Retinal pigment epithelial cell (primary cell): Measurements from ENCODE around the gene TPM3.

ENCODE experiments used
- DNase-seq: peaks from one replicate; pipeline ENCODE4 v3.0.0-alpha.2; 2010; ENCODE audit warnings: low read depth
- H3K4me3 ChIP-seq: 2 replicates; pipeline ENCODE4 v1.5.1; 2011; ENCODE audit warnings: mild to moderate bottlenecking, low read length, control low read depth, moderate library complexity
- CTCF ChIP-seq: conservative IDR thresholded peaks from 2 replicates; pipeline ENCODE4 v1.5.1; 2011; ENCODE audit warnings: low read depth, low read length, control low read depth, inconsistent platforms

TPM3 gene

GRCh38 chr1:154225370-154225769 is 33.5 kb upstream of the TPM3 start:
- no peak for DNase-seq
- no peak for TF ChIP-seq CTCF
- no peak overlapping the region for H3K4me3 ChIP-seq

GRCh38 chr1:154223621-154224020 is 31.7 kb upstream of the TPM3 start:
- peak overlapping the region; percentile 5 for H3K4me3 ChIP-seq
- no peak for DNase-seq
- TF ChIP-seq CTCF, result no peak

- no peak for TF ChIP-seq CTCF
- DNase-seq, result no peak
- peak overlapping the region; percentile 5 for H3K4me3 ChIP-seq
Measured at GRCh38 chr1:154222918-154223317, 31.0 kb upstream of the TPM3 start.

GRCh38 chr1:154222518-154222917 is 30.6 kb upstream of the TPM3 start:
- peak overlapping the region; percentile 84 for H3K4me3 ChIP-seq
- no peak for TF ChIP-seq CTCF
- DNase-seq, result no peak

GRCh38 chr1:154221278-154222001 is 29.5 kb upstream of the TPM3 start:
- peak overlapping the region; percentile 84 for H3K4me3 ChIP-seq
- DNase-seq, result no peak
- no peak for TF ChIP-seq CTCF

GRCh38 chr1:154220970-154221277 is 29.0 kb upstream of the TPM3 start:
- no peak for DNase-seq
- TF ChIP-seq CTCF, result no peak
- H3K4me3 ChIP-seq, result peak overlapping the region; percentile 84
